Ascending aorta (tissue), 2 donors: Measurements from ENCODE around the gene MYRFL. TPM values are rescaled to one million over a fixed set of nuclear protein-coding genes. Genes with fewer than 3 reads are reported as not detected.
A peak's percentile ranks its signal among the peaks of the same experiment; 100 is the strongest.

ENCODE experiments used
- DNase-seq, 2 donors: peaks; one replicate each; pipeline ENCODE4 v3.0.0-alpha.2; 2019; ENCODE audit warnings: low spot score in 2 of 2
- H3K27ac ChIP-seq, 2 donors: fragments of 200-600 bp; sonication (generic); one replicate each; pipeline ENCODE4 v1.5.1; 2016 to 2017; ENCODE audit warnings: mild to moderate bottlenecking in 1 of 2
- H3K27me3 ChIP-seq: fragments of 200-600 bp; sonication (generic); one replicate; pipeline ENCODE4 v1.5.1; 2017
- H3K36me3 ChIP-seq, 2 donors: fragments of 200-600 bp; sonication (generic); one replicate each; pipeline ENCODE4 v1.5.1; 2016
- H3K4me1 ChIP-seq, 2 donors: fragments of 200-600 bp; sonication (generic); one replicate each; pipeline ENCODE4 v1.5.1; 2016 to 2017; ENCODE audit warnings: mild to moderate bottlenecking in 1 of 2
- H3K4me3 ChIP-seq, 2 donors: fragments of 200-600 bp; sonication (generic); one replicate each; pipeline ENCODE4 v1.5.1; 2016 to 2017; ENCODE audit warnings: mild to moderate bottlenecking in 1 of 2
- H3K9me3 ChIP-seq, 2 donors: fragments of 200-600 bp; sonication (generic); one replicate each; pipeline ENCODE4 v1.5.1; 2016
- CTCF ChIP-seq, 3 experiments: fragments of 200-600 bp in 2 of 3; fragments of 450-650 bp in 1 of 3; sonication (generic) in 2 of 3; IDR thresholded peaks; one replicate each; pipeline ENCODE4 v1.5.1; 2016 to 2019; ENCODE audit warnings: antibody characterized with exemption in 3 of 3, mild to moderate bottlenecking in 1 of 3, moderate library complexity in 1 of 3
- intact Hi-C: fragments of 100-400 bp; cut with DNase I; formaldehyde crosslinking; loops from one replicate; pipeline ENCODE4 v1.15.1; 2023
- total RNA-seq: library from RNA; depleted of rRNA; stranded (reverse); fragments of >200 nt; gene quantifications from one replicate; pipeline ENCODE4 v1.1.0, GENCODE V29; 2016

The MYRFL gene
- total RNA-seq, 1 donor from 2014 or later: not detected

GRCh38 chr12:69994724-69995173 is 169.7 kb downstream of the MYRFL start:
- Histone ChIP-seq H3K4me3 (no peak overlapping the region), H3K27me3 (no peaks in the 10 kb centered on the region), H3K36me3 (no peaks in the 10 kb centered on the region), H3K27ac (no peak overlapping the region), H3K9me3 (no peaks in the 10 kb centered on the region), H3K4me1 (peaks cover 0 to 5% of the 10 kb centered on the region in 2 donors)
- TF ChIP-seq CTCF (IDR thresholded peaks at IDR 0.05): no peak
- DNase-seq: no peak
- intact Hi-C loops: loop anchor here (5.0 kb wide), 1 partner anchor 248 kb away; the partner anchor contains the start of gene CNOT2

- H3K27ac ChIP-seq: no peak overlapping the region
- H3K4me1 ChIP-seq: peaks cover 0 to 5% of the 10 kb centered on the region in 2 donors
- intact Hi-C loops: loop anchor here (5.0 kb wide), 1 partner anchor 246 kb away; the partner anchor contains the start of gene CNOT2
- no peak for DNase-seq
- TF ChIP-seq CTCF (IDR thresholded peaks at IDR 0.05): no peak
- no peaks in the 10 kb centered on the region for H3K36me3 ChIP-seq
- H3K27me3 ChIP-seq: no peaks in the 10 kb centered on the region
- H3K9me3 ChIP-seq: no peaks in the 10 kb centered on the region
- no peak overlapping the region for H3K4me3 ChIP-seq
Measured at GRCh38 chr12:69996241-69996640, 171.2 kb downstream of the MYRFL start.

- no peak overlapping the region for H3K4me3 ChIP-seq
- H3K4me1 ChIP-seq: peaks cover 0 to 5% of the 10 kb centered on the region in 2 donors
- no peak for DNase-seq
- H3K9me3 ChIP-seq: no peaks in the 10 kb centered on the region
- intact Hi-C loops: loop anchor here (5.0 kb wide), 1 partner anchor 246 kb away; the partner anchor contains the start of gene CNOT2
- no peak for TF ChIP-seq CTCF (IDR thresholded peaks at IDR 0.05)
- H3K36me3 ChIP-seq: no peaks in the 10 kb centered on the region
- no peak overlapping the region for H3K27ac ChIP-seq
- H3K27me3 ChIP-seq: no peaks in the 10 kb centered on the region
Measured at GRCh38 chr12:69996722-69997121, 171.7 kb downstream of the MYRFL start.

- Histone ChIP-seq H3K36me3 (no peaks in the 10 kb centered on the region), H3K4me3 (no peak overlapping the region), H3K9me3 (no peaks in the 10 kb centered on the region), H3K4me1 (peaks cover 0 to 5% of the 10 kb centered on the region in 2 donors), H3K27me3 (no peaks in the 10 kb centered on the region), H3K27ac (peak overlapping the region; percentile 38 to 61)
- DNase-seq: no peak
- no peak for TF ChIP-seq CTCF (IDR thresholded peaks at IDR 0.05)
- intact Hi-C loops: loop anchor here (5.0 kb wide), 1 partner anchor 244 kb away; the partner anchor contains the start of gene CNOT2
Measured at GRCh38 chr12:69998011-69998410, 173.0 kb downstream of the MYRFL start.

GRCh38 chr12:69998922-69999321 is 173.9 kb downstream of the MYRFL start:
- H3K27me3 ChIP-seq: no peaks in the 10 kb centered on the region
- intact Hi-C loops: loop anchor here (5.0 kb wide), 1 partner anchor 243 kb away; the partner anchor contains the start of gene CNOT2
- H3K36me3 ChIP-seq: no peaks in the 10 kb centered on the region
- no peak for TF ChIP-seq CTCF (IDR thresholded peaks at IDR 0.05)
- DNase-seq: no peak
- H3K9me3 ChIP-seq: no peaks in the 10 kb centered on the region
- H3K4me3 ChIP-seq: no peak overlapping the region
- H3K27ac ChIP-seq: no peak overlapping the region
- H3K4me1 ChIP-seq: peaks cover 0 to 5% of the 10 kb centered on the region in 2 donors
